ENCODE data around the gene UBALD2.
"Not testable (repeated sequence)": the region's sequence is repeated elsewhere in the genome, so short reads cannot be mapped to it uniquely, and the experiment has no call there.

The UBALD2 gene

DNA sequence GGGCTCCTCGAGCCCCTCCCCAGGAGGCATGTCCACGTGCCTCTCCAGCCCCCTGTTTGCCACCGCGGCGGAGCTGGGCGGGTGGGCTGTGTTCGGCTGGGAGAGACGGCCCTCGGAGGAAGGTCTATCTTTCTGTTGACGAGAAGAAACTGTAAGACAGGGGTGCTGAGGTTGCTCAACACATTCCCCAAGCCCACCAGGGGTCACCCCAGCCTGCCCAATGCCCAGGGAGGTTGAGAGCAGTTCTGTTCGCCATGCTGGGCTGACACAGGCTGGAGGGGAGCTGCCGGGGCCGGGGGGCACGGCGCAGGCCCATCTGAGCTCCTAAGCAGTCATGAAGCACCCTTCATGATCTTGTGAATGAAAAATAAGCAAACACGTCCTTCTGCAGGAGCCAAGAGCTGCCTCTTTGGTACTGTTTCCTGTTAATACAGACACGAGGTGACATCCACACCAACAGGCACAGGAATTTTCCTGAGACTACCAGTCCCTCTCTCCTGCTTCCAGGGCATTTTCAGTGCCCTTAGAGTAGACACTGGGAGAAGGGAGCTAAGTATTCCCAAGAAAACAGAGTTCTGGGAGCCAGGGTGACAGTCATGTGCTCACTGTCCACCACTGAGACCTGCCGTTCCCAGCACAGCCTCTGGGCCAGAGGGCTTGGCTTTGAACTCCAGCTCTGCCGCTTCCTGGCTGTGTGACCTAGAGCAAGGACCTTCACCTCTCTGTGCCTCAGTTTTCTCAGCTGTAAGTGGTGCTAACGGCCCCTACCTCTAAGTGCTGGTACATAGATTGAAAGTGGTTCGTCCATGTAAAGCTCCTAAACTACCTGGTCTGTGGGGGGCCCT lies 9.2 kb downstream of the UBALD2 start:
- in situ Hi-C loops (cut with HindIII; ENCODE audit: low sequenced_read_pairs) = loop anchor here (25.0 kb wide), 1 partner anchor 362 kb away; the partner anchor contains the start of gene MRPL38

GRCh38 chr17:76275382-76276068 lies 10.4 kb downstream of the UBALD2 start:
- in situ Hi-C loops (cut with HindIII; ENCODE audit: low sequenced_read_pairs) = no loop called here

- in situ Hi-C loops (cut with HindIII; ENCODE audit: low sequenced_read_pairs) = no loop called here
Measured at GRCh38 chr17:76276069-76276431, 10.9 kb downstream of the UBALD2 start.

- in situ Hi-C loops (cut with HindIII; ENCODE audit: low sequenced_read_pairs) = no loop called here
Measured at GRCh38 chr17:76276461-76277299, 11.5 kb downstream of the UBALD2 start.

- in situ Hi-C loops (cut with HindIII; ENCODE audit: low sequenced_read_pairs) = no loop called here
Measured at GRCh38 chr17:76277300-76278267, 12.4 kb downstream of the UBALD2 start.

DNA sequence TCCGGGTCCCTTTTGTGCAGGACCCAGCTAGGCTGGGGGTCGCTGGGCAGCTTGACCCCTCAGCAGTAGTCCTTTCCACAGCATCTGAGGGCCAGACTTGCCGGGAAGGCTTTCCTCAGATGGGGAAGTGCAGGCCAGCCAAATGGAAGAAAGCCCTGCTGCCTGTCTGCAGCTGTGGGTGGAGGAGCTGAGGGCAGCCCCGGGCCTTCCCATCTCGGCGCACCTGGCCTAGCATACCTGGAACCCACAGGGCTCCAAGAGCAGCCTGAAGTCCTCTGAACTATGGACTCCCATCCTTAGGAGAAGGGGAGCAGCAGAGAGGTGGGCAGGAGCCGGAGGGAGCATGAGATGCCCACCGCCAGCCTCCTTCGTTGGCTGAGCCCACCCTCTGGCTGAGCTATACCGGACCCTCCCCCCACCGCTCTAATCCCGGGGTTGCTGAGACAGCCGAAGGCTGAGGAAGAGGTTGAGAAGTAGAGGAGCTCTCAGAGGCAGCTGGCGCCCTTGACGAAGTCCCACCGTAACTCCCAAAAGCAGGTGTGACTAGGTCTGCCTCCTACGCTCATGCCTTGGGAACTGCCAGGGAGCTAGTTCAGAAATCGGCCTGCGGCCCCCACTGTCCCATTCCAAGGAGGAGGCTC lies 13.2 kb downstream of the UBALD2 start:
- in situ Hi-C loops (cut with HindIII; ENCODE audit: low sequenced_read_pairs) = no loop called here

DNA sequence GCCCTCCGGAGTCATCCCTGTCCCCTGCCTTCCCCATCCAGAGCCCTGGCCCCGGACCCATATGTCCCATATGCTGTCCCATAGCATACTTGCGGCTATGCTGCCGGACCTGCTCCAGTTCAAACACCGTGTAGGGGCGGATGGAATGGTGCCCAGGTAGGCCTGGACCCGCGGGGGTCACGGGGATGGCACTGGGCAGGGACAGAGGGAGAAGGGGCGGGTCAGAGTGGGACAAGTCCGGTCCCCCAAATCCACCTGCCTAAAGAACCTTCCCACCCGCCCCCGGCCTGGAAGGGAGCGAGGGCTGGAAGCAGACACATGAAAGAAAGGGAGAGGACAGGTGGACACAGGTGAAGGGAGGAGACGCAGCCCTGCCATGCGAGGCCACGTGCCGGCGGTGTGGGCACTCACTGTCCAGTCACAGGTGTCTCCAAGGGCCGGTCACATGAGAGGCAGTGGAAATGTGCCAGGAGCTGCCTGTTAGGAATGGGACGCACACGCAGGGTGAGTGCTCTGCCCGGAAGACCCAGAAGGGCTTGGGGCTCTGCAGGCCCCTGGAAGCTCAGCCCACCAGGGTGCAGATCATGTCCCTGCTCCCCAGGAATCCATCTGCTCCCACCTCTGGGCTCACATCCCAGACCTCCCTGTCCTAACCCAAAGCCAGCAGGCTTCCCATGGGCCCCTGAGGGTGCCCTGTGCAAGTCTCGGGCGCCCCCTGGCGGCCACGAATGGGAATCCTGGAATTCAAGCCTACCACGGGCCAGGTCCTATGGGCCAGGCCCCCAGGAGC lies 14.0 kb downstream of the UBALD2 start:
- in situ Hi-C loops (cut with HindIII; ENCODE audit: low sequenced_read_pairs) = no loop called here

DNA sequence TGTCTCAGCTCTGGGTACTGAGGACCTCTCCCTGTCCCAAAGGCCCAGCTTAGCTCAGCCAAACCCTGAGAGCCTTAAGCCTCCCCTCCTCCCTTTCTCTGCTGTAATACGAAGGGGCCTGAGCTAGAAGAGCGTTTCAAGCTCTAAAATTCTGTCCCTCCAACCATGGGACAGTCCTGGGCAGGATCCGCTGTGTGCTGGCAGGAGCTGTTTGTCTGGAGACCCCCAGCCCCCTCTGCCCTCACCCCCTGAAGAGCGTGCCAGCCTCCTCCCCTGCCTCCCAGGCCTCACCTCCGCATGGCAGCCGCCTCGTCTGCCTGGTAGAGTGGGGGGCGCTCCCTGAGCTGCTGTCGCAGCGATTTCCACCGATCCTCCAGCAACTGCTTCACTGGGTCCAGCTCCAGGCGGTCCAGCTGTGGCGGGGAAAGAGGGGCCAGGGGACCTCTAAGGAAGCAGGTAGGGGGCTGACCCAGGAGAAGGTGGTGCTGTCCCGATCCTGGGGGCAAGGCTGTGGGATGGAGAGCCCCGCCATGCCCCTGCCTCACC lies 14.7 kb downstream of the UBALD2 start:
- in situ Hi-C loops (cut with HindIII; ENCODE audit: low sequenced_read_pairs) = no loop called here

DNA sequence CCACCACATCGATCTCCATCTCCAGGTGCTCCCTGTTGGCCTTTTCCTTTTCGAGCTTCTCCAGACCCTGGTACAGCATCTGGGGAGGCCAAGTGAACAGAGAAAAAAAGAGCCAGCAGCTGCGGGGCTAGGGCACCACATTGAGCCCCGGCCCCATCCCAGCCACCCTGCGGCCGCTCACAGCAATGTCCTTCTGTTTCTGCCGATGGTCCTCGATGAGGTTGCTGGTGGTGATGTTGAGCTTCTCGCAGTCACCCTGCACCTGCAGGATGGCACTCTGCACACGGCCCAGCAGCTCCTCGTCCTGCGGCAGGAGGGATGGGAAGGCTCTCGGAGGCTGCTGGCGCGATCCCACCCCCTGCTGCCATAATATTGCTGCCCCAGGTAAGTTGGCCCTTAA lies 15.5 kb downstream of the UBALD2 start:
- in situ Hi-C loops (cut with HindIII; ENCODE audit: low sequenced_read_pairs) = no loop called here

DNA sequence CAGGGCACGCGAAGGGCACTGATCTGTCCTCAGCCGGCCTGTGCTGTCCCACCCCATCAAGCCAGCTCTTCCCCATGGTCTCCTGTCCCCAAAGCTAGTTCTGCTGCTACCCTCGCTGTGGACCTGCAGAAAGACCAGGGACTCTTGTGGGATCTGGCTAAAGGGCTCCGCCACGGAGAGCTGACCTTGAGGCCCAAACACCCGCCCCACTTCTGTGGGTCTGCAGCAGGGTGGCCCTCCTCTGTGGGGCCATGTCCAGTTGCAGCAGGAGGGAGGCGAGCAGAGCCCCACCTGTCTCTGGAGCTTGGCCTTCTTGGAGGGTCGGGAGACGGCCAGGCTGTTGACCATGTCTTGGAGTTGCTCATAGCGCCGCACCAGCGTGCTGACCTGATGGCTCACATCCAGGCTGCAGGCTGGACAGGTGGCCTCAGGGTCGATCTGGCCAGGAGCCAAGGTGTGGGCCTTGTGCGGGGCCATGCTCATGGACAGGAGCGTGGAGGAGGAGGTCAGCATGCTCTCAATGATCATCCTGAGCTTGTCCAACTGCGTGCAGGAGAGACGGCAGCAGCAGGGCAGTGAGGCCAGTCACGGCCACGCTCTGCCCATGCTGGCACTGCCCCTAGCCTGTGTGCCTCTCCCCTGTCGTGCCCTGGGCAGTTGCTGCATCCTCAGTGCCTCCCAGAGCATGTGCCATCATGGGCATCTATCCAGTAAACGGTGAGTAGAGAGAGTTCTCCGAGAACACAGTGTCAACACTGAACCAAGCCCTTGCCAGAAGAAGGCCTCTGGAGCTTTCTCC lies 16.6 kb downstream of the UBALD2 start:
- in situ Hi-C loops (cut with HindIII; ENCODE audit: low sequenced_read_pairs) = no loop called here

DNA sequence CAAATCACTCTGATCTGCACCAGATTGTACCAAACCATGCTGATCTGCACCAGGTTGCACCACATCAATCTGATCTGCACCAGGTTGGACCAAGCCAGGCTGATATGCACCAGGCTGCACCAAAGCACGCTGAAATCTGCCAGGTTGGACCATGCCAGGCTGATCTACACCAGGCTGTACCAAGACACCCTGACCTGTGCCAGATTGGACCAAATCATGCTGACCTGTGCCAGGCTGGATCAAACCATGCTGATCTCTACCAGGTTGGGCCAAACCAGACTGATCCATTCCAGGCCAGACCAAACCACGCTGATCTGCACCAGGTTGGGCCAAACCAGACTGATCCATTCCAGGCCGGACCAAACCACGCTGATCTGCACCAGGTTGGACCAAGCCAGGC lies 27.4 kb downstream of the UBALD2 start:
- in situ Hi-C loops (cut with HindIII; ENCODE audit: low sequenced_read_pairs) = no loop called here

- in situ Hi-C loops (cut with HindIII; ENCODE audit: low sequenced_read_pairs) = no loop called here
Measured at GRCh38 chr17:76293106-76293505, 28.0 kb downstream of the UBALD2 start.

GRCh38 chr17:76296186-76296585 lies 31.0 kb downstream of the UBALD2 start:
- in situ Hi-C loops (cut with HindIII; ENCODE audit: low sequenced_read_pairs) = no loop called here

DNA sequence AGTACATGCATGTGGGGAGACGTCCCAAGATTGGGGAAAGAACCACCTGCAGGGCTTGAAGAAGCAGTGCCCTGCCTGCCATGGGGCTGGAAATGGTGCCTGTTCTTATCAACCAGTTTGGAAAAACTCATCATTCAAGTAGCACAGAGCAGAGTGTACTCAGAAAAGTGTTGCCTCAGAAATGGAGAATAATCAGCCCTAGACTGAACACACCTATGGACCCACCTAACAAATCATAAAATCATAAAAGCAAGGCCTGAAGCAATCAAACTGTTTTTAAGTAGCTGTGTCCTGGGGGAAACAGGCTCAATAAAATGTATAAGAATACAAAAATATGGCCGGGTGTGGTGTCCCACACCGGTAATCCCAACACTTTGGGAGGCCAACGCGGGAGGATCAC lies 31.7 kb downstream of the UBALD2 start:
- in situ Hi-C loops (cut with HindIII; ENCODE audit: low sequenced_read_pairs) = no loop called here

- in situ Hi-C loops (cut with HindIII; ENCODE audit: low sequenced_read_pairs) = no loop called here
Measured at GRCh38 chr17:76297436-76297835, 32.3 kb downstream of the UBALD2 start.

DNA sequence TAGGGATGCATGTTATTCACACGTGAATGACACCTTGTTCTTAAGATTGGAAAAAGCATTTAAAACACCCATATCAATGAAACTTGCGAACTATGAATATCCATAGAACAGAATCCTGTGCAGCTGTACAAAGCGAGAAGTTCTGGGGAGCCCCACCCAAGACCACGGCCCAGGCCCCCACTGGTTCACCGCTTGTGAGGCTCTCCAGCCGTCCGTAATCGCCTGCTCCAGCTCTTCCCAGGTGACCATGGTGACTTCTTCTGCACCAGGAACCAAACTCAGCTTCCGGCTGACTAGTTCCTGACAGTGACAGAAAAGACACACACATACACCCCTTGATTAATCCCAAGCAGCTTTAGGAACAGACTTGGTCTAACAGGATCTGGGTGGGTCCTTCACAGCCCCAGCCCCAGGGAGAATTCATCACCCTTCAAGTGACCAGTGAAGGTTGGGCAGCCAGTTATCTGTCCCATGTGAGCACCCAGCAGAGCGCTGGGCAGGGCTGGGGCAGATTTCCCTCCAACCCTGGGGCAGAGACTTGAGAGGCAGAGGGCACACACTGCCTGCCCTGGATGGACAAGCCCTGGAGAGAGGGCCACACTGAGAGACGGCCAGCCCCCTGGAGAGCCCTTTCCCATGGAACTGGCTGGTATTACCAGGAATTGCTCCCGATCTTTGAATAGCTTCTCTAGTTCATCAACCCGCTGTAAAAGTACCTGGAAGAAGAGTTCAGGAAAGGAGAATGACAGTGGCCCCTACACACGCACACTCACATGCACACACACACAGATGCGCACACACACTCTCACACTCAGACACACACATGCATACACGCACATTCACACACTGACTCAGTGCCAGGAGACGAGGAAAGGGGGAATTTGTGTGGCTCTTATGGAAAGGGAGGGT lies 39.3 kb downstream of the UBALD2 start:
- in situ Hi-C loops (cut with HindIII; ENCODE audit: low sequenced_read_pairs) = no loop called here

DNA sequence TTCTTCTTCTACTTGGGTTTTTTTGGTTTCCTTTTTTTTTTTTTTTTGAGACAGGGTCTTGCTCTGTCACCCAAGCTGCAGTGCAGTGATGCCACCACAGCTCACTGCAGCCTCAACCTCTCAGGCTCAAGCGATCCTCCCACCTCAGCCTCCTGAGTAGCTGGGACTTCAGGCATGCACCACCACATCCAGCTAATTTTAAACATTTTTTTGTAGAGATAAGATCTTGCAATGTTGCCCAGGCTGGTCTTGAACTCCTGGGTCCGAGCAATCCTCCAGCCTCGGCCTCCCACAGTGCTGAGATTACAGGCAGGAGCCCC lies 39.9 kb downstream of the UBALD2 start:
- in situ Hi-C loops (cut with HindIII; ENCODE audit: low sequenced_read_pairs) = not testable (repeated sequence)

Data from endothelial cell of hepatic sinusoid (primary cell).